GM19035 (cell line): ENCODE results near the gene MET.

ENCODE experiments used
- ATAC-seq: cut with Tn5 transposase; IDR thresholded peaks from one replicate; pipeline ENCODE4 v1.9.1; 2021; ENCODE audit not compliant: unreplicated experiment

Gene MET

GRCh38 chr7:116843378-116843777 is 171.4 kb downstream of the MET start:
- ATAC-seq = no peak
